Gastroesophageal sphincter (tissue), 4 donors: ENCODE data around the gene GEMIN7. TPM values are rescaled to one million over a fixed set of nuclear protein-coding genes. Genes with fewer than 3 reads are reported as not detected.
A peak's percentile ranks its signal among the peaks of the same experiment; 100 is the strongest.

Source experiments
- ATAC-seq: fragments of 150-250 bp; one replicate; pipeline ENCODE4 v1.9.1; 2016; ENCODE audit warnings: mild to moderate bottlenecking, moderate library complexity
- H3K27ac ChIP-seq, 4 donors: fragments of 200-600 bp; sonication (generic) in 3 of 4; 1 replicate in 3 of 4; 2 replicates in 1 of 4; pipeline ENCODE4 v1.5.1; 2016 to 2019
- H3K27me3 ChIP-seq: fragments of 200-600 bp; sonication (generic); one replicate; pipeline ENCODE4 v1.5.1; 2019
- H3K36me3 ChIP-seq, 2 donors: fragments of 200-600 bp; sonication (generic); one replicate each; pipeline ENCODE4 v1.5.1; 2019; ENCODE audit warnings: control low read depth in 1 of 2
- H3K4me1 ChIP-seq, 3 donors: fragments of 200-600 bp; sonication (generic); 1 replicate in 2 of 3; 2 replicates in 1 of 3; pipeline ENCODE4 v1.5.1; 2016 to 2019; ENCODE audit warnings: control low read depth in 2 of 3
- H3K4me3 ChIP-seq, 2 donors: fragments of 200-600 bp; sonication (generic); one replicate each; pipeline ENCODE4 v1.5.1; 2019; ENCODE audit warnings: mild to moderate bottlenecking in 1 of 2, moderate library complexity in 1 of 2
- H3K9me3 ChIP-seq, 3 donors: fragments of 200-600 bp; sonication (generic); one replicate each; pipeline ENCODE4 v1.5.1; 2017 to 2019; ENCODE audit warnings: control low read depth in 2 of 3
- CTCF ChIP-seq, 4 experiments: fragments of 200-600 bp in 2 of 4; fragments of 450-650 bp in 2 of 4; sonication (generic) in 1 of 4; IDR thresholded peaks; one replicate each; pipeline ENCODE4 v1.5.1; 2017 to 2019; ENCODE audit warnings: antibody characterized with exemption in 4 of 4, mild to moderate bottlenecking in 2 of 4, moderate library complexity in 2 of 4
- EP300 ChIP-seq: sonication (generic); formaldehyde crosslinking; IDR thresholded peaks from one replicate; pipeline ENCODE4 v1.6.1; 2017; ENCODE audit warnings: antibody characterized with exemption, mild to moderate bottlenecking
- POLR2A ChIP-seq, 2 donors: fragments of 450-650 bp; IDR thresholded peaks; one replicate each; pipeline ENCODE4 v1.6.1; 2017; ENCODE audit warnings: antibody characterized with exemption in 2 of 2, mild to moderate bottlenecking in 2 of 2, moderate library complexity in 1 of 2
- POLR2AphosphoS5 ChIP-seq: sonication (generic); formaldehyde crosslinking; IDR thresholded peaks from one replicate; pipeline ENCODE4 v1.6.1; 2017; ENCODE audit warnings: antibody characterized with exemption
- WGBS, 2 donors: methylation state at CpG; one replicate each; pipeline ENCODE4 v1.1.5; 2018; ENCODE audit warnings: low coverage in 1 of 2; 5-methylcytosine and 5-hydroxymethylcytosine counted together
- total RNA-seq, 4 donors: library from RNA; depleted of rRNA; stranded (reverse); fragments of >200 nt; gene quantifications; one replicate each; pipeline ENCODE4 v1.1.0, GENCODE V29; 2016

Gene GEMIN7
- total RNA-seq, 4 donors from 2014 or later = 6.4 to 17.6 (median 14.8) TPM

- WGBS, 2 donors = 93% methylated on average over 3 of the region's 13 CpGs; no CpG with 5 or more reads in 1 of the 2 donors
- ATAC-seq = no peak
Observed at GRCh38 chr19:45130236-45130635, 51.2 kb downstream of the GEMIN7 start.

GRCh38 chr19:45130888-45131615, 52.0 kb downstream of the GEMIN7 start:
- Histone ChIP-seq H3K9me3 (no peaks in the 10 kb centered on the region), H3K4me1 (peaks cover 0 to 4% (median 0%) of the 10 kb centered on the region in 3 donors), H3K36me3 (no peaks in the 10 kb centered on the region), H3K27ac (no peak overlapping the region), H3K4me3 (no peak overlapping the region), H3K27me3 (no peaks in the 10 kb centered on the region)
- no peak for TF ChIP-seq CTCF (IDR thresholded peaks at IDR 0.05)
- TF ChIP-seq POLR2A (IDR thresholded peaks at IDR 0.05) = no peak
- no peak for TF ChIP-seq EP300
- TF ChIP-seq POLR2AphosphoS5 = no peak
- WGBS, 2 donors = 20 to 78% methylated on average over 1 to 5 of the region's 13 CpGs
- ATAC-seq = no peak

More at GRCh38 chr19:45130236-45130635, 51.2 kb downstream of the GEMIN7 start:
- H3K9me3 ChIP-seq = no peaks in the 10 kb centered on the region
- no peaks in the 10 kb centered on the region for H3K27me3 ChIP-seq
- H3K4me3 ChIP-seq = no peak overlapping the region
- no peak for TF ChIP-seq POLR2AphosphoS5
- H3K27ac ChIP-seq = no peak overlapping the region
- H3K36me3 ChIP-seq = no peaks in the 10 kb centered on the region
- H3K4me1 ChIP-seq = no peaks in the 10 kb centered on the region

- H3K36me3 ChIP-seq = no peaks in the 10 kb centered on the region
- WGBS, 2 donors = 89% methylated on average over 7 of the region's 8 CpGs
- no peaks in the 10 kb centered on the region for H3K27me3 ChIP-seq
- H3K9me3 ChIP-seq = no peaks in the 10 kb centered on the region
- H3K4me3 ChIP-seq = no peak overlapping the region
- no peak overlapping the region for H3K27ac ChIP-seq
- TF ChIP-seq CTCF (IDR thresholded peaks at IDR 0.05) (no peak), EP300 (no peak), POLR2A (IDR thresholded peaks at IDR 0.05) (no peak)
- no peak for ATAC-seq
- H3K4me1 ChIP-seq = peaks cover 0 to 29% (median 11%) of the 10 kb centered on the region in 3 donors
Observed at GRCh38 chr19:45133661-45134060, 54.6 kb downstream of the GEMIN7 start.

- no peaks in the 10 kb centered on the region for H3K27me3 ChIP-seq
- no peak for ATAC-seq
- peaks cover 0 to 11% of the 10 kb centered on the region in 2 donors for H3K36me3 ChIP-seq
- H3K27ac ChIP-seq = no peak overlapping the region
- H3K4me1 ChIP-seq = peaks cover 0 to 29% (median 11%) of the 10 kb centered on the region in 3 donors
- TF ChIP-seq CTCF (IDR thresholded peaks at IDR 0.05) = no peak
- TF ChIP-seq POLR2AphosphoS5 = no peak
- no peak for TF ChIP-seq POLR2A (IDR thresholded peaks at IDR 0.05)
- TF ChIP-seq EP300 = no peak
- WGBS, 2 donors = 93 to 94% methylated on average over 7 to 10 of the region's 21 CpGs
- H3K4me3 ChIP-seq = no peak overlapping the region
- H3K9me3 ChIP-seq = no peaks in the 10 kb centered on the region
Observed at GRCh38 chr19:45135176-45135885, 56.3 kb downstream of the GEMIN7 start.

- no peak for ATAC-seq
- Histone ChIP-seq H3K27ac (peak overlapping the region in 2 of 4 donors; percentile 52 to 55), H3K4me1 (peaks cover 0 to 29% (median 11%) of the 10 kb centered on the region in 3 donors), H3K27me3 (no peaks in the 10 kb centered on the region), H3K9me3 (no peaks in the 10 kb centered on the region), H3K4me3 (no peak overlapping the region), H3K36me3 (peaks cover 0 to 24% of the 10 kb centered on the region in 2 donors)
- TF ChIP-seq EP300 = no peak
- TF ChIP-seq POLR2A (IDR thresholded peaks at IDR 0.05) = no peak
- no peak for TF ChIP-seq POLR2AphosphoS5
- no peak for TF ChIP-seq CTCF (IDR thresholded peaks at IDR 0.05)
- 65% methylated on average over 5 of the region's 12 CpGs; no CpG with 5 or more reads in 1 of the 2 donors for WGBS, 2 donors
Observed at GRCh38 chr19:45136507-45137178, 57.6 kb downstream of the GEMIN7 start.
